Activated CD8-positive, alpha-beta memory T cell treated with anti-CD3 and anti-CD28 coated beads, Interleukin-2, amount 10 ng/mL, durations not matched to agents 7 days and 5 days (primary cell): ENCODE results near the gene CUEDC1. TPM values are rescaled to one million over a fixed set of nuclear protein-coding genes. Genes with fewer than 3 reads are reported as not detected.
A peak's percentile ranks its signal among the peaks of the same experiment; 100 is the strongest.
"Not testable (repeated sequence)": the region's sequence is repeated elsewhere in the genome, so short reads cannot be mapped to it uniquely, and the experiment has no call there.

Experiments
- ATAC-seq: fragments of 150-1000 bp; cut with Tn5 transposase; one replicate; pipeline ENCODE4 v1.10.0; 2021; ENCODE audit warnings: moderate library complexity
- CTCF ChIA-PET: fragments of 350-600 bp; sonication (Branson Sonifier 250); formaldehyde crosslinking; loops from one replicate; lab custom pipeline; 2021; ENCODE audit warnings: antibody characterized with exemption; lab: Charles Lee
- DNase-seq: peaks from one replicate; pipeline ENCODE4 v3.0.0-alpha.2; 2020
- H3K27ac Mint-ChIP-seq: one replicate; pipeline ENCODE4 v1.8.0; 2021; ENCODE audit warnings: mild to moderate bottlenecking, mixed read lengths
- H3K27me3 Mint-ChIP-seq: one replicate; pipeline ENCODE4 v1.8.0; 2021; ENCODE audit warnings: mixed read lengths
- H3K36me3 Mint-ChIP-seq: one replicate; pipeline ENCODE4 v1.8.0; 2021; ENCODE audit warnings: mild to moderate bottlenecking, mixed read lengths
- H3K4me1 Mint-ChIP-seq: one replicate; pipeline ENCODE4 v1.8.0; 2021; ENCODE audit warnings: mixed read lengths
- H3K4me3 Mint-ChIP-seq: one replicate; pipeline ENCODE4 v1.8.0; 2021; ENCODE audit warnings: mild to moderate bottlenecking, moderate library complexity, mixed read lengths
- H3K9me3 Mint-ChIP-seq: one replicate; pipeline ENCODE4 v1.8.0; 2022; ENCODE audit warnings: low read depth, mixed read lengths
- total RNA-seq, 2 experiments: library from RNA; stranded (reverse); gene quantifications; one replicate each; pipeline ENCODE4 v1.2.3, GENCODE V29; 2021

The CUEDC1 gene
- total RNA-seq, 2 experiments from 2014 or later = not detected

DNA sequence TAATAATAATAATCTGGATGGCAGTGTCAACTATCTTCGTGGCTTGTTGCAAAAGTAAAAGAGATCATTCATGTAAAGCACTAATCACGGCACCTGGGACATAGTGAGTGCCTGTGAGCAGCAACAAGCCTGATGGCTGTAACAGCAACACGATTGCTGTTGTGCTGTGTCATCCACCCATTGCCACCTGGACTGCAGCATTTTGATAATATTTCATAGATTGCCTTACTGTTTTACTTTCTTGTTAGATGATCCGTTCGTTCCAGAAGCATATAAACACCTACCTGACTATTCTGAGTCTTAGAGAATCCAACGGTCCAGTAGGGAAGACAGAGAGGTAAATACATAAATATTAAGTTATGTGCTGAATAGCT is 102.3 kb downstream of the CUEDC1 start:
- Mint-ChIP-seq H3K4me3 (no peak overlapping the region), H3K27me3 (no peaks in the 10 kb centered on the region), H3K4me1 (peaks cover 31% of the 10 kb centered on the region), H3K9me3 (no peaks in the 10 kb centered on the region), H3K27ac (no peak overlapping the region), H3K36me3 (peaks cover 7% of the 10 kb centered on the region)
- DNase-seq (no peak), ATAC-seq (no peak)
- CTCF ChIA-PET = interaction anchor here (1.5 to 9.3 kb wide), 2 partner anchors 144 to 260 kb away, joined by 3 to 121 read pairs; no protein-coding TSS in a partner anchor

GRCh38 chr17:57852092-57852954 is 102.9 kb downstream of the CUEDC1 start:
- DNase-seq (no peak), ATAC-seq (no peak)
- no peaks in the 10 kb centered on the region for H3K9me3 Mint-ChIP-seq
- peaks cover 7% of the 10 kb centered on the region for H3K36me3 Mint-ChIP-seq
- peaks cover 31% of the 10 kb centered on the region for H3K4me1 Mint-ChIP-seq
- no peak overlapping the region for H3K27ac Mint-ChIP-seq
- peak overlapping the region; percentile 23 for H3K4me3 Mint-ChIP-seq
- CTCF ChIA-PET = interaction anchor here (1.5 to 9.3 kb wide), 3 partner anchors 8 to 260 kb away, joined by 3 to 121 read pairs (median 25); no protein-coding TSS in a partner anchor
- H3K27me3 Mint-ChIP-seq = no peaks in the 10 kb centered on the region

DNA sequence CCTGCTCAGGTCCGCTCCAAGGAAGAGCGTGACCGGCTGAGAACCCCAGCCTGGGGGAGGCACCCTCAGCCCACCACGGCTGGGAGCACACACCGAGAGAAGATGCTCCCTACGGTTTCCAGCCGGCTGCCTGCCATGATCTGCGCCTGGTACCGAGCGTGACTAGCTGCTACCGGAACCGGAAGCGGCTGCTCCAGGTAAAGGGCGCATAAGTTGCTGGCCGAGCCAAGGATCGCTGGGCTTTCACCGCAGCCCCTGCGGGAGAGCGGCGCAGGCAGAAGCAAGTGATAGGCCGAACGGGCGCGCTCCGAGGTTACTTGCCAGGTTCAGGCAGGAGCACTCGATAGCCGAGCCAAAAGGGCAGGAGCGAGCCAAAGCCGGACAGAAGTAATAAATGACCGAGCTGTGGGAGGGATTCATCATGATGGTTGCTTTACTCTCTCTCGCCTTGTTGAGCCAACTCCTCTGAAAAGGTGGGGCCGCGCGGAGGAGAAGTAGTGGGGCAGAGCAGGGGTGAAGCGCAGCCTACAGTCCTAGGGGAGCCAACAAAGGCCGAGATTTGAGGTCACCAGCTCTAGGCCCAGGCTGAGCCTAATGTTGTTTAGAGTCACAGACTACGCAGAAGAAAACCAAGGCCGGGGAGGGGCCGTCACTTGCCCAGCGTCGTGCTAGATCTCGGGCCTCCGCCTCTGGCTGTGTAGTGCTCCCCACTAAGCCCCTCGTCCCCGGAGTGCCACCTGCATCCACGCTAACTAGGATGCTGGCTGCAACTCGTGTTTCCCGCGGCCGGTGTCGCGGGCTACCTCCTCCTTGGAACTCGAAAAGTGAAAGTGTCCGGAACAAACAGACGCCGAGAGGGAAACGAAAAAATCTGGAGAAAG is 105.1 kb downstream of the CUEDC1 start, which contains the start of gene MRPS23:
Gene MRPS23 (minus strand): TSS at position 171 of the 881 bp plus-strand sequence. CDS start 34 bp downstream, at position 137.
- Mint-ChIP-seq H3K27ac (peak within 1 kb of the TSS; percentile 100), H3K27me3 (no peaks in the 10 kb centered on the region), H3K36me3 (peaks cover 17% of the 10 kb centered on the region)

GRCh38 chr17:57849163-57849873 is 105.9 kb downstream of the CUEDC1 start:
- DNase-seq (no peak), ATAC-seq (no peak)
- CTCF ChIA-PET = interaction anchor here (0.8 to 4.5 kb wide), 10 partner anchors 11 to 606 kb away, joined by 3 to 37 read pairs (median 4); partner anchors contain the start of gene SRSF1
- Mint-ChIP-seq H3K27me3 (no peaks in the 10 kb centered on the region), H3K36me3 (peaks cover 19% of the 10 kb centered on the region), H3K4me3 (peak overlapping the region; percentile 97), H3K4me1 (peaks cover 39% of the 10 kb centered on the region), H3K9me3 (no peaks in the 10 kb centered on the region), H3K27ac (peak overlapping the region; percentile 100)

More for the DNA sequence above, 105.1 kb downstream of the CUEDC1 start, which contains the start of gene MRPS23:
- CTCF ChIA-PET = interaction anchor here (0.8 to 4.5 kb wide), 8 partner anchors 10 to 607 kb away, joined by 3 to 37 read pairs (median 4); partner anchors contain the start of gene SRSF1
- H3K4me1 Mint-ChIP-seq = peaks cover 37% of the 10 kb centered on the region
- ATAC-seq (peak; percentile 93), DNase-seq (peak; percentile 99)
- H3K4me3 Mint-ChIP-seq = peak within 1 kb of the TSS; percentile 97
- H3K9me3 Mint-ChIP-seq = no peaks in the 10 kb centered on the region

- H3K4me1 Mint-ChIP-seq = peaks cover 45% of the 10 kb centered on the region
- not testable (repeated sequence) for H3K27me3 Mint-ChIP-seq, ATAC-seq, H3K9me3 Mint-ChIP-seq, DNase-seq, H3K27ac Mint-ChIP-seq, H3K4me3 Mint-ChIP-seq
- H3K36me3 Mint-ChIP-seq = peaks cover 21% of the 10 kb centered on the region
- CTCF ChIA-PET = interaction anchor here (4.0 to 4.5 kb wide), 2 partner anchors 12 to 13 kb away, joined by 18 to 37 read pairs; no protein-coding TSS in a partner anchor
These were observed 108.9 kb downstream of the CUEDC1 start for GRCh38 chr17:57846056-57846945.

- peaks cover 21% of the 10 kb centered on the region for H3K36me3 Mint-ChIP-seq
- no peaks in the 10 kb centered on the region for H3K9me3 Mint-ChIP-seq
- H3K4me1 Mint-ChIP-seq = peaks cover 17% of the 10 kb centered on the region
- H3K27me3 Mint-ChIP-seq = no peaks in the 10 kb centered on the region
- DNase-seq (no peak), ATAC-seq (no peak)
- no peak overlapping the region for H3K4me3 Mint-ChIP-seq
- H3K27ac Mint-ChIP-seq = no peak overlapping the region
- CTCF ChIA-PET = interaction anchor here (1.0 to 4.0 kb wide), 2 partner anchors 9 to 148 kb away, joined by 3 to 18 read pairs; no protein-coding TSS in a partner anchor
These were observed 112.9 kb downstream of the CUEDC1 start for GRCh38 chr17:57842280-57842679.

DNA sequence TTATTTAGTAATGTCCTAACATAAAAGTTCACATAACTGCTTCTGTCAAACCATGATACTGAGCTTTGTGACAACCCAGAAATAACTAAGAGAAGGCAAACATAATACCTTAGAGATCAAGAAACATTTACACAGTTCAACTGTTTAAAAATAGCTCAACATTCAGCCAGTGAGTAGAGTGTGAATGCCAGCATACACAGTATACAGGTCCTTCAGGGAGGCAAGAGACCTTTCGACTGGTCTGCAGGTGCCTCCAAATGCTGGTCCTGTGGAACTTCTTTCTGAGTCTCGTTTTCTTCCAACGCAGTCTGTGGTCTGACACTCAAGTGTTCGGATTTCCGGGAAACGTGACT is 115.7 kb downstream of the CUEDC1 start:
- no peak overlapping the region for H3K4me3 Mint-ChIP-seq
- H3K27ac Mint-ChIP-seq = no peak overlapping the region
- peaks cover 13% of the 10 kb centered on the region for H3K4me1 Mint-ChIP-seq
- ATAC-seq (no peak), DNase-seq (no peak)
- H3K27me3 Mint-ChIP-seq = no peaks in the 10 kb centered on the region
- peaks cover 12% of the 10 kb centered on the region for H3K36me3 Mint-ChIP-seq
- CTCF ChIA-PET = no interaction called here
- no peaks in the 10 kb centered on the region for H3K9me3 Mint-ChIP-seq

- Mint-ChIP-seq H3K9me3 (no peaks in the 10 kb centered on the region), H3K27me3 (no peaks in the 10 kb centered on the region), H3K4me3 (no peak overlapping the region), H3K4me1 (peaks cover 13% of the 10 kb centered on the region), H3K36me3 (peaks cover 12% of the 10 kb centered on the region), H3K27ac (no peak overlapping the region)
- DNase-seq = no peak
- ATAC-seq = no peak
- CTCF ChIA-PET = interaction anchor here (1.0 kb wide), 1 partner anchor 11 kb away, joined by 3 read pairs; the partner anchor contains the start of gene MRPS23
These were observed 116.2 kb downstream of the CUEDC1 start for GRCh38 chr17:57838857-57839570.

DNA sequence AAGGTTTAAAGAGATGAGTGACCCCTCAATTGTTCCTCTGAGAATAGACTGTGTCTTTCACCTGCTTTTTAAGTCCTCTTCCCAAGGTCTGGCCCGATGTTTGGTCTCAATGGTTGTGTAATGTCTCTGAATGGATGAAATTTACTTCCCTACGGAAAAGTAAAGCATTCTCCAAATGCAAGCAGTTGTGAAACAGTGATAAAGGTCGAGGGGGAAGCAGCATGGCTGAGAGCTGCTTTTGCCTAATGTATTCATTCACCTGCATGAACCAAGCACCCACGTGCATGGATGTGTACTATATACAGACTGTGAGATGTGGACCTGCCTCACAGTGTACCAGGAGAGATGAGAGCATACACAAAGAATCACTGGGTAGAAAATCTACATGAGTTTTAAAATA is 116.8 kb downstream of the CUEDC1 start:
- no peaks in the 10 kb centered on the region for H3K27me3 Mint-ChIP-seq

GRCh38 chr17:57835333-57835900 is 119.8 kb downstream of the CUEDC1 start:
- no peaks in the 10 kb centered on the region for H3K9me3 Mint-ChIP-seq
- H3K4me1 Mint-ChIP-seq = peaks cover 4% of the 10 kb centered on the region
- peak overlapping the region; percentile 35 for H3K27ac Mint-ChIP-seq
- no peaks in the 10 kb centered on the region for H3K27me3 Mint-ChIP-seq
- ATAC-seq (no peak), DNase-seq (no peak)
- CTCF ChIA-PET = interaction anchor here (1.4 to 3.7 kb wide), 4 partner anchors 9 to 51 kb away, joined by 6 to 37 read pairs (median 36); partner anchors contain the start of gene MRPS23
- H3K4me3 Mint-ChIP-seq = no peak overlapping the region
- peaks cover 8% of the 10 kb centered on the region for H3K36me3 Mint-ChIP-seq

More for the DNA sequence above, 116.8 kb downstream of the CUEDC1 start:
- no peak for ATAC-seq
- no peak for DNase-seq
- Mint-ChIP-seq H3K4me1 (peaks cover 11% of the 10 kb centered on the region), H3K4me3 (no peak overlapping the region), H3K36me3 (peaks cover 12% of the 10 kb centered on the region), H3K27ac (no peak overlapping the region), H3K9me3 (no peaks in the 10 kb centered on the region)
- CTCF ChIA-PET = interaction anchor here (0.7 to 1.0 kb wide), 2 partner anchors 11 to 829 kb away, joined by 3 read pairs; partner anchors contain the start of gene MRPS23
